Islet precursor cell (in vitro differentiated cells): ENCODE measurements around the gene LYPLAL1.
"Not testable (repeated sequence)": the region's sequence is repeated elsewhere in the genome, so short reads cannot be mapped to it uniquely, and the experiment has no call there.

Experiments used
- DNase-seq: peaks from one replicate; pipeline ENCODE4 v3.0.0-alpha.2; 2018

Gene LYPLAL1

GRCh38 chr1:219171192-219171935 is 2.3 kb upstream of the LYPLAL1 start:
- no peak for DNase-seq

- no peak for DNase-seq
Measured at GRCh38 chr1:219172821-219173220, 857 bp upstream of the LYPLAL1 start.

DNA sequence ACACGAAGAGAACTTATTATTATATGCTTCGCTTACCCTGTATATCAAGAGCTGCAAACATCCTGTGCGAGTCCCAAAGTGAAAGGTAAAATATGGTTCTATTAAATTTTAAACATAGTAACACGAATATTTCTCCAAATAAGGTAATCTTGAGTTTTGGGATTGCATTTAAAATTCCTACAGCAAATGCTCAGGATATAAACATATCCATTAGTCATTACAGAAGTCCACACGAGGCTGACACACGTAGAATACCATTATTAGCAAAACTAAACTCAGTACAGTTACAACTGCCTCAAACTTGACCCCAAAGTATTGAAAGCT is 282 bp upstream of the LYPLAL1 start:
- no peak for DNase-seq

- peak; percentile 76 for DNase-seq
Measured at GRCh38 chr1:219174460-219175211, 958 bp downstream of the LYPLAL1 start.

- no peak for DNase-seq
Measured at GRCh38 chr1:219175212-219175564, 1.5 kb downstream of the LYPLAL1 start.

DNA sequence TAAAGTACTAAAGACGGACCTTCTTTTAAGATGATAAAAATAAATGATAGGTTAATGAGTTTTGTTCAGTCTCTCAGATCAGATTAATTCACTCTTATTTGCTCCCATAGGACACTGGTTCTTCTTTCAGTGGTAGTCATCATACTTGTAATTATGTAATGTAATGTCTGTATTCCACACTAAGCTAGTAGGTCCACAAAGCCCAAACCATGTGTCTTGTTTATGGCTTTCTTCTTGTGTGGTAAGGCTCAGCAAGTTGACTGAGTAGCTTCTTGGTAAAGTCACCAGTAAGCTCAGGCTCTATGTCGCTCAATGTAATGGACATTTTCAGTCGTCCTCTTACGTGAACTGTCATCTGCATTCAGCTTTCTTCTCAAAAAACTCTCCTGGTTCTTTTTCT is 2.5 kb downstream of the LYPLAL1 start:
- DNase-seq: no peak

- no peak for DNase-seq
Measured at GRCh38 chr1:219177363-219177762, 3.7 kb downstream of the LYPLAL1 start.

DNA sequence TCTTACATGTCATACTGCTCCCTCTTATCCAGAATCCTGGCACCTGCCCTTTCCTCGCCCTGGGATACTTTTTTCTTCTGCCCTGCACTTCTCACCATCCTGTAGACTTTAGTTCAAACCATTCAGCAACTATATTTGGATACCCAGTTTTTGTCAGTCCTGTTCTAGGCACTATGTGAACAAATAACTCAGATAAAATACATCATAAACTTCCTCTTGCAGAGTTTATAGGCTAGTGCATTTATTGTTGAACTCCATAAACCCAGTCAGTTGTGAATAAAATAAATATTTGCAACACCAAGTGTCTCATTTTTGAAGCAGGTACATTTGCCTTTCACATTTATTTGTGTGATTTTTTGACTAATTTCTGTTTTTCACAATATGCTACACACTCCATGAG is 4.3 kb downstream of the LYPLAL1 start:
- DNase-seq: no peak

GRCh38 chr1:219179293-219179692 is 5.6 kb downstream of the LYPLAL1 start:
- no peak for DNase-seq

- DNase-seq: no peak
Measured at GRCh38 chr1:219184337-219184736, 10.7 kb downstream of the LYPLAL1 start.

DNA sequence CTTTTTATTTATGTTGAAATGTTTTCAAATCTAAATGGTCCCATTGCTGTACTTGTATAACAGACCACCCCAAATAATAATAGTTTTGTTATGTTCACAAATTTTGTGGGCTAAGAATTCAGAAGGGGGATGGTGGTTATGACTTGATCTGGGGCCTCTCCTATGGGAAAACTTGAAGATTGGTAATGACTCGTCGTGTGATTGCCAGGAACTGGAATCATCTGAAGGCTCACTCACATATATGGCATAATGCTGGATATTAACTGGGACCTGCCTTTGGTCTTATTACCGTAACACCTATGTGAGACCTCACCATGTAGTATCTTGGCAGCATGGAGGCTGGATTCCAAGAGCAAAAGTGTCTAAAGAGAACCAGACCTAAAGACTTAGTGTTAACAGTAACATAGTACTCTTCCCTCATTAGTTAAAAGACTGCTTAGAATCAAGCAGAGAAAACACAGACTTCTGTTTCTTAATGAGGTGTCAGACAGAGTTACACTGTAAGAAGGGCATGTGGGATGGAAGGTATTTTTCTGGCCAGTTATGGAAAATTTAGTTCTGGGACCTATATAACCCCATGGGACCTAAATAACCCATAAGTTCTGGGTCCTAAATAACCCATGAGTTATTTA is 11.9 kb downstream of the LYPLAL1 start:
- no peak for DNase-seq

DNA sequence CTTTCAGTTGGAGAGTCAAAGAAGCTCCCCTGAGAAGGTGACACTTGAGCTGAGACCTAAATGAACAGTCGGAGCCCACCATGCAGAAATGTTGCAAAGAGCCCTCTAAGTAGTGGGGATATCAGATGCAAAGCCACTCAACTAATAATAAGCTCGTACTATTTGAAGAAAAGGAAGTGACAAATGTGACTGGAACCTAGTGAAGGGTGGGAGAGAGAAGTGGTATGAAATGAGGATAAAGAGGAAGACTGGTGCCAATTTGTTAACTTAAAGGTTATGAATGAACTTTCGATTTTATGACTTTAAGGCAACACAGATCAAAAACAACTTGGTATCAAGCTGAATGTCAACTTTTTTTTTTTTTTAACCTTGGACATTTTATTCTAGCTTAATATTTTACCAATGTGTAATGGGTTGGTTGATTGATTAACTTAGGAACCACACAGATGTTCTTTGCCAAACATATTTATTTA is 14.7 kb downstream of the LYPLAL1 start:
- no peak for DNase-seq

- DNase-seq: no peak
Measured at GRCh38 chr1:219189021-219189824, 15.5 kb downstream of the LYPLAL1 start.

- no peak for DNase-seq
Measured at GRCh38 chr1:219189952-219190351, 16.3 kb downstream of the LYPLAL1 start.

DNA sequence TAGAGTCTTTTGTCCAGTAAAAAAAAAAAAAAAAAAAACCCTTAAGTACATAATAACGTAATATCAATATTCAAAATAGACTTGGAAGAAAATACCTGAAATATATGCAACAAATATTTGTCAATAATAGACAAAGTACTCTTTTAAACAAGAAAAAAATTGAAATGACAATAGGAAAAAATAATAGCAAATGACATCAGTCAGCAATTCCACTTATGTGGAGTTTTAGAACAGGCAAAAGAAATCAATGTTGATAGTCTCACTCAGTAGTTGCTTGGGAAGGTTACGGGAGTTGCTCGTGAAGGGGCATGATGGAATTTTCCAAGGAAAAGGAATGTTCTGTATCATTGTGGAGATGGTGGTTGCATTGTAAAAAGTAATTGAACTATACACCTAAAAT is 16.9 kb downstream of the LYPLAL1 start:
- no peak for DNase-seq

- DNase-seq: not testable (repeated sequence)
Measured at GRCh38 chr1:219195833-219196232, 22.2 kb downstream of the LYPLAL1 start.

- no peak for DNase-seq
Measured at GRCh38 chr1:219201656-219202055, 28.0 kb downstream of the LYPLAL1 start.

- no peak for DNase-seq
Measured at GRCh38 chr1:219202567-219202966, 28.9 kb downstream of the LYPLAL1 start.

DNA sequence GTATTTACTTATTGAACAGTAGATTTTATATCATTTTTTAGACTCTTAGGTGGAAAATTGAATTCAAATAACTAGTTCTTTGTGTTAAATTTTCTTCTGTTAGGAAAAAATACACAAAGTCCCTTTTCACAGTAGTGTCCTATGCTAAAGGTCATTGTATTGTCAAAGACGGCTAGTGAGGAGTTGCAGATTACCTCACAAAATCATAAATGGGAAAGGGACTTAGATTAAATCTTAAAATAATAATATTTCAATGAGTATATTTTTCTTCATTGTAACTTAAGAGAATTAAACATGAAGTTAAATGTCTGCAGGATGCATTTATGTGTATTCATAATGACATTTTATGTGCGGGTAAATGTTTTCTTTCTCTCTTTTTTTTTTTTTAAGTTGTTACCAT is 32.7 kb downstream of the LYPLAL1 start:
- DNase-seq: no peak

DNA sequence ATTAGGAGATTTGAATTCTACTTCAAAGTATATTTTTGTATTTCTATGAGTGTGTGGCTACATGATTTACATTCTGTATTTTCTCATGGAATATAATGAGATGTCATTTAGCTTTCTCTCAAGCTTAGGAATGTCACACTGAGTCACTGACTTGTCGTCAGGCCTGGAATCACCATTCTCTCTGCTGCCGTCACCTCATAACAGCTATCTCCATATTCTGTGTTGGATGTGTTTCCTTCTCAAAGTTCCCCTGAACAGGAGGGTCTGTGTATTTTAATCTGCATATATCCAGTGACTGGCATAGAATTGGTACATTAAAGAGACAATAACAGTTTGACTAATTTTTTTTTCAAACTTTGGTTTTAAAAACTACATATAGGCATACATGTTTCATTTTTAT is 35.9 kb downstream of the LYPLAL1 start:
- no peak for DNase-seq

DNA sequence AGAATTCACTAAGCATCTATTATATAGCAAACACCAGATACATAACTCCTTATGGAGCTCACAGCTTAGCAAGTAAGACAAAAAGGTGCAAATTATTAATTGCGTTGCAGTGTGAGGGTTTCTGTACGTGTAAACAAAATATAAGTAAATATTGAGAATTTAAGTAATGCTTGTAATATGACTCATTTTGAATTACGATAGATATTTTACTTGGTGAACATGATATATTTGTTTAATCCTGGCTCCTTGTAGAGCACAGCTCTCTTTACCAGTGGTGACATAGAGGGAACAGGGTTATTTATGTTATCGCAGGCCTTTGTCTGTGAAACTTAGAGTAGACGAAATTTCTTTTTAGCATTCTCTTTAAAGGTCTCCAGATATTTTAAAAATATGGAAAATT is 36.4 kb downstream of the LYPLAL1 start:
- DNase-seq: no peak

DNA sequence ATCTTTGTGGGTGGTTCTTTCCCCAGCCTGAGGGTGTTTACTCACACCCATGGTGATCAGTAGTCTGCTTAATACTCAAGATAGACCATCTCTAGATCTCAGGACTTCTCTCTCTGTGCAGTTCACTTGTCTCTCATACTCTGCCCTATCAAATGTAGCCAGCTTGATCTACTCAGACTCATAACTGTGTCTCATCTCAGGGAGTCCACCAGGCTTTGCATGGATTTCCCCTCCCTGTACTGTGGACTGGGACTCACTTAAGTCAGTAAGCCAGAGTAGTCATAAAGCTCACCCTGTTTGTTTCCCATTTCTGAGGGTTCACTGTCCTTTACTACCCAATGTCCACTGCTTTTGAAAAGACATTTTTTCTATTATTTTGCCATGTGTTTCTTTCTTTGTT is 41.8 kb downstream of the LYPLAL1 start:
- no peak for DNase-seq

DNA sequence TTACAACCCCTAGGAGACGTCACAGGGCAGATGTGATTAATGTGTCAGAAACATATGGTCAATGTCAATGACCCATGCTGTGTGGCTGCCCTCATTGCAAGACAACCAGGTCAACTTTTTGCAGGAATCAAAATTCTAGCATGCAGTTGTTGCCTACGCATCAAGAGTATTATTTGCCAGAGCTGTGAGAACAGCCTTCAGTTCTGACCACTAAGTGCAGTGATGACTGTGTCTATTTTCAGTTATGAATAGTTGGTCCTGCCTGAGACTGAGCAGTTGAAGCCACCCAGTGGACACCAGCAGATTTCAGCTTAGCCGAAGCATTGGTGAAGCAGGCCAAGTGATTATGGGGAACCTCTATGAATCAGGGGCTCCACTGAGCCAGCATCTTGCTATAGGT is 47.3 kb downstream of the LYPLAL1 start:
- DNase-seq: no peak
